IMR-90 (cell line): Measurements from ENCODE around the gene PRKAG1. TPM values are rescaled to one million over a fixed set of nuclear protein-coding genes. Genes with fewer than 3 reads are reported as not detected.

Experiments used
- ATAC-seq: fragments of 200-7000 bp; cut with Tn5 transposase; 2 replicates; pipeline ENCODE4 v1.9.1; 2020; ENCODE audit warnings: low read depth, mild to moderate bottlenecking, moderate library complexity
- BruUV-seq: library from RNA; stranded (reverse); fragments of 400-500 nt; replicated peaks from 2 replicates; lab custom pipeline; 2021; lab: Mats Ljungman, UMichigan
- CTCF ChIA-PET: fragments of 300-600 bp; formaldehyde crosslinking; extraction: SDS; loops from one replicate; lab custom pipeline; 2021; ENCODE audit warnings: antibody characterized with exemption; lab: Yijun Ruan, JAX
- POLR2A ChIA-PET: fragments of 300-600 bp; sonication (Branson Sonifier 250); formaldehyde crosslinking; loops from one replicate; lab custom pipeline; 2022; ENCODE audit warnings: antibody characterized with exemption; ENCODE audit not compliant: unreplicated experiment; lab: Charles Lee
- DNase-seq: peaks from one replicate; pipeline ENCODE4 v3.0.0; 2013
- H2AFZ ChIP-seq: replicated peaks from 2 replicates; pipeline ENCODE3; 2013; ENCODE audit warnings: low read length, mild to moderate bottlenecking; ENCODE audit not compliant: poor library complexity
- H2AK5ac ChIP-seq: 2 replicates; pipeline ENCODE4 v1.6.1; 2013; ENCODE audit warnings: low read depth, low read length, inconsistent platforms
- H2AK9ac ChIP-seq: replicated peaks from 2 replicates; pipeline ENCODE3; 2013; ENCODE audit warnings: mild to moderate bottlenecking, low read depth, low read length, moderate library complexity; ENCODE audit not compliant: poor library complexity
- H2BK120ac ChIP-seq: 2 replicates; pipeline ENCODE4 v1.6.1; 2013; ENCODE audit warnings: low read depth, low read length, inconsistent platforms
- H2BK15ac ChIP-seq: 3 replicates; pipeline ENCODE4 v1.6.1; 2013; ENCODE audit warnings: low read depth, low read length, inconsistent platforms
- H2BK20ac ChIP-seq: 2 replicates; pipeline ENCODE4 v1.6.1; 2013; ENCODE audit warnings: low read depth, mild to moderate bottlenecking, inconsistent platforms, low read length, moderate library complexity
- H2BK5ac ChIP-seq: 2 replicates; pipeline ENCODE4 v1.6.1; 2013; ENCODE audit warnings: mild to moderate bottlenecking, low read depth, low read length, inconsistent platforms; ENCODE audit not compliant: poor library complexity, severe bottlenecking
- H3K14ac ChIP-seq: replicated peaks from 2 replicates; pipeline ENCODE4 v1.6.1; 2013; ENCODE audit warnings: low read depth, low read length, inconsistent platforms
- H3K18ac ChIP-seq: 2 replicates; pipeline ENCODE4 v1.6.1; 2013; ENCODE audit warnings: low read depth, low read length, control low read depth
- H3K23ac ChIP-seq: 2 replicates; pipeline ENCODE4 v1.6.1; 2013; ENCODE audit warnings: low read depth, low read length, inconsistent platforms
- H3K27ac ChIP-seq: 2 replicates; pipeline ENCODE4 v1.5.1; 2013; ENCODE audit warnings: mild to moderate bottlenecking, control low read depth, low read length; ENCODE audit not compliant: insufficient read depth
- H3K27me3 ChIP-seq: 2 replicates; pipeline ENCODE4 v1.6.1; 2013; ENCODE audit warnings: low read length; ENCODE audit not compliant: control insufficient read depth, insufficient read depth
- H3K36me3 ChIP-seq: 2 replicates; pipeline ENCODE4 v1.6.1; 2013; ENCODE audit warnings: low read length, mixed read lengths; ENCODE audit not compliant: control insufficient read depth, insufficient read depth
- H3K4ac ChIP-seq: 2 replicates; pipeline ENCODE4 v1.6.1; 2013; ENCODE audit warnings: low read depth, low read length, inconsistent platforms
- H3K4me1 ChIP-seq: 2 replicates; pipeline ENCODE4 v1.6.1; 2013; ENCODE audit warnings: low read length, mixed read lengths; ENCODE audit not compliant: control insufficient read depth, insufficient read depth
- H3K4me2 ChIP-seq: 2 replicates; pipeline ENCODE4 v1.6.1; 2013; ENCODE audit warnings: low read depth, mild to moderate bottlenecking, control low read depth, low read length, moderate library complexity
- H3K4me3 ChIP-seq: 2 replicates; pipeline ENCODE4 v1.5.1; 2013; ENCODE audit warnings: low read depth, mild to moderate bottlenecking, control low read depth, low read length, moderate library complexity; ENCODE audit not compliant: insufficient read depth
- H3K56ac ChIP-seq: 2 replicates; pipeline ENCODE4 v1.6.1; 2013; ENCODE audit warnings: low read length, inconsistent platforms; ENCODE audit not compliant: insufficient read depth; ENCODE audit errors: extremely low read depth
- H3K79me1 ChIP-seq, 2 experiments: 2 replicates each; pipeline ENCODE4 v1.6.1; 2013; ENCODE audit warnings: low read length in 2 of 2, inconsistent platforms in 1 of 2, low read depth in 1 of 2
- H3K9ac ChIP-seq: 2 replicates; pipeline ENCODE4 v1.6.1; 2013; ENCODE audit warnings: low read depth, low read length, control low read depth
- H3K9me1 ChIP-seq: 2 replicates; pipeline ENCODE4 v1.6.1; 2013; ENCODE audit warnings: low read length, inconsistent platforms; ENCODE audit not compliant: insufficient read depth
- H3K9me3 ChIP-seq: 2 replicates; pipeline ENCODE4 v1.6.1; 2013; ENCODE audit warnings: low read length; ENCODE audit not compliant: control insufficient read depth, insufficient read depth
- H4K20me1 ChIP-seq: 2 replicates; pipeline ENCODE4 v1.6.1; 2013; ENCODE audit warnings: low read length, inconsistent platforms; ENCODE audit not compliant: insufficient read depth
- H4K5ac ChIP-seq: 2 replicates; pipeline ENCODE4 v1.6.1; 2013; ENCODE audit warnings: mild to moderate bottlenecking, low read depth, low read length, control low read depth
- H4K8ac ChIP-seq, 2 experiments: 2 replicates each; pipeline ENCODE4 v1.6.1; 2013; ENCODE audit warnings: low read depth in 2 of 2, low read length in 2 of 2, control low read depth in 1 of 2, inconsistent platforms in 1 of 2
- H4K91ac ChIP-seq: 2 replicates; pipeline ENCODE4 v1.6.1; 2013; ENCODE audit warnings: low read depth, low read length, inconsistent platforms; ENCODE audit not compliant: insufficient read depth
- BHLHE40 ChIP-seq: fragments of 150-350 bp; IDR thresholded peaks from 2 replicates; pipeline ENCODE4 v1.6.1; 2016; ENCODE audit warnings: mild to moderate bottlenecking, low read depth, low read length
- CEBPB ChIP-seq: IDR thresholded peaks from 2 replicates; pipeline ENCODE4 v1.6.1; 2012; ENCODE audit warnings: low read depth, low read length, improper control_type of control experiment
- CHD1 ChIP-seq: IDR thresholded peaks from 2 replicates; pipeline ENCODE4 v1.6.1; 2012; ENCODE audit warnings: low read depth, low read length, improper control_type of control experiment
- ELK1 ChIP-seq: fragments of 150-350 bp; IDR thresholded peaks from 2 replicates; pipeline ENCODE4 v1.6.1; 2016; ENCODE audit warnings: low read depth, mild to moderate bottlenecking, low read length, moderate library complexity, borderline replicate concordance
- FOS ChIP-seq: fragments of 150-350 bp; IDR thresholded peaks from 2 replicates; pipeline ENCODE4 v1.6.1; 2016; ENCODE audit warnings: low read depth, low read length
- MAZ ChIP-seq: IDR thresholded peaks from 2 replicates; pipeline ENCODE4 v1.6.1; 2012; ENCODE audit warnings: low read depth, mild to moderate bottlenecking, low read length, improper control_type of control experiment, moderate library complexity, borderline replicate concordance
- MXI1 ChIP-seq: IDR thresholded peaks from 2 replicates; pipeline ENCODE4 v1.6.1; 2012; ENCODE audit warnings: low read depth, mild to moderate bottlenecking, low read length, moderate library complexity, borderline replicate concordance
- RAD21 ChIP-seq: IDR thresholded peaks from 2 replicates; pipeline ENCODE4 v1.6.1; 2012; ENCODE audit warnings: low read length, improper control_type of control experiment
- RCOR1 ChIP-seq: IDR thresholded peaks from 2 replicates; pipeline ENCODE4 v1.6.1; 2012; ENCODE audit warnings: mild to moderate bottlenecking, low read length, improper control_type of control experiment; ENCODE audit not compliant: insufficient replicate concordance
- RFX5 ChIP-seq: IDR thresholded peaks from 2 replicates; pipeline ENCODE4 v1.8.0; 2012; ENCODE audit warnings: low read depth, mild to moderate bottlenecking, low read length, moderate library complexity
- SMC3 ChIP-seq: fragments of 150-350 bp; IDR thresholded peaks from 2 replicates; pipeline ENCODE4 v1.6.1; 2016; ENCODE audit warnings: low read depth, mild to moderate bottlenecking, antibody characterized with exemption, low read length, moderate library complexity
- WGBS, 2 experiments: methylation state at CpG; one replicate each; pipeline versions ENCODE4 v1.1.5 to v1.1.7; 2013; ENCODE audit warnings: missing lambda C conversion rate in 2 of 2; ENCODE audit not compliant: insufficient read length in 1 of 2; ENCODE audit errors: extremely low coverage in 2 of 2; 5-methylcytosine and 5-hydroxymethylcytosine counted together
- dilution Hi-C: fragments of 300-500 bp; cut with HindIII; formaldehyde crosslinking; loops from one replicate; pipeline ENCODE4 v1.14.3; 2018; ENCODE audit warnings: low sequenced_read_pairs; ENCODE audit not compliant: unreplicated experiment
- in situ Hi-C: fragments of 300-500 bp; cut with MboI; formaldehyde crosslinking; loops from 3 replicates; pipeline ENCODE4 v1.14.3; 2019; ENCODE audit warnings: low sequenced_read_pairs, inconsistent platforms, mixed read lengths
- intact Hi-C: fragments of 100-400 bp; cut with micrococcal nuclease; formaldehyde crosslinking; loops from 2 replicates; pipeline ENCODE4 v1.10.0; 2022
- polyA plus RNA-seq, 3 experiments: library from polyadenylated mRNA; depleted of rRNA; stranded (reverse); fragments of >200 nt; gene quantifications; 2 replicates each; pipeline ENCODE4 v1.2.3, GENCODE V29; 2012; ENCODE audit warnings: low replicate concordance in 1 of 3
- total RNA-seq: library from RNA; depleted of rRNA; stranded (reverse); fragments of >200 nt; gene quantifications from 2 replicates; pipeline ENCODE4 v1.2.3, GENCODE V29; 2012

Gene PRKAG1
- total and polyA plus RNA-seq, 2 of the 4 experiments (the other 2 are of a cell fraction) = 81.1 to 106 TPM

- Histone ChIP-seq H4K8ac (no peak overlapping the region), H3K23ac (no peak overlapping the region), H3K9ac (no peak overlapping the region), H2BK5ac (no peak overlapping the region), H4K20me1 (peaks cover 6% of the 10 kb centered on the region; the same call in 1 of the 2 replicates), H3K4me2 (no peak overlapping the region), H3K27ac (no peak overlapping the region), H4K91ac (no peak overlapping the region), H3K56ac (no peak overlapping the region), H2BK20ac (no peak overlapping the region), H3K14ac (no peak overlapping the region), H2AK9ac (no peak overlapping the region), H2BK120ac (no peak overlapping the region), H3K4me3 (no peak overlapping the region), H2AFZ (no peak overlapping the region), H2BK15ac (no peak overlapping the region), H3K18ac (no peak overlapping the region), H3K9me3 (no peaks in the 10 kb centered on the region), H3K36me3 (peaks cover 68% of the 10 kb centered on the region), H3K79me1 (peaks cover 22 to 36% of the 10 kb centered on the region in 2 experiments), H3K4ac (no peak overlapping the region), H3K27me3 (no peaks in the 10 kb centered on the region), H3K4me1 (peaks cover 3% of the 10 kb centered on the region; the same call in 1 of the 2 replicates), H4K5ac (no peak overlapping the region), H2AK5ac (no peak overlapping the region), H3K9me1 (no peaks in the 10 kb centered on the region)
- dilution Hi-C loops = no loop called here
- WGBS, 2 experiments = no CpG with 5 or more reads among the region's 2 CpGs
- DNase-seq = no peak
- TF ChIP-seq ELK1 (no peak), CEBPB (no peak), FOS (no peak), RFX5 (no peak), MAZ (no peak), CHD1 (no peak), RCOR1 (no peak), RAD21 (no peak), SMC3 (no peak), BHLHE40 (no peak), MXI1 (no peak)
- CTCF ChIA-PET = no interaction called here
- POLR2A ChIA-PET = no interaction called here
- BruUV-seq = no TSS peak
- no peak for ATAC-seq
- intact Hi-C loops = no loop called here
- in situ Hi-C loops = no loop called here
These were observed 5.2 kb upstream of the PRKAG1 start for GRCh38 chr12:49023812-49024211.
